Measurements from ENCODE around the gene PGAP2.

DNA sequence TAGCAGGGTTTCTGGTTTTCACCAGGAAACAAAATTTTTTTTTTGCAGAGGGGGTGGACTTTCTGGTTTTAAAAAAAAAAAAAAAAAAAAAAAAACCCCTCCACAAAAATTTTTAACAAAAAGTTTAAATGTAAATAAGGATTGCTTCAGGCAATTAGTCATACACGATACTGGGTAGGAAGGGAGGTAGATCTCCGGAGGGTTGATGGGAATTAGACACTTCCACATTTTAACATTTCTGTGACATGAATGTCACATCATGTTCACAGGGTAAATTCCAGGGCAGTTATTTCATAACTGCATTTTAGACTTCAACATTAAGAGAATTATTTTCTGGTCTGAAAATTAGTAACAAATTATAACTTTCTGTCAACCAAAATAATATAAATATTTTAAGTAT is 26.9 kb upstream of the PGAP2 start:
- TF ChIP-seq POLR2A (IDR thresholded peaks at IDR 0.05; ENCODE audit: low read length) (no peak), GATA1 (IDR thresholded peaks at IDR 0.05; ENCODE audit: low read depth, low read length) (no peak)

All from erythroblast (primary cell).